B cell (primary cell): ENCODE measurements around the gene NCAM1. TPM values are rescaled to one million over a fixed set of nuclear protein-coding genes. Genes with fewer than 3 reads are reported as not detected.

Experiments used
- ATAC-seq: fragments of 200-7000 bp; cut with Tn5 transposase; one replicate; pipeline ENCODE4 v1.10.0; 2021; ENCODE audit warnings: low read depth, mild to moderate bottlenecking, moderate number of reproducible peaks, moderate library complexity
- CTCF ChIA-PET: fragments of 350-600 bp; sonication (Branson Sonifier 250); formaldehyde crosslinking; loops from one replicate; lab custom pipeline; 2021; ENCODE audit warnings: antibody characterized with exemption, inconsistent platforms; lab: Charles Lee
- POLR2A ChIA-PET: fragments of 350-600 bp; sonication (Branson Sonifier 250); formaldehyde crosslinking; loops from one replicate; lab custom pipeline; 2021; ENCODE audit warnings: antibody characterized with exemption; lab: Charles Lee
- DNase-seq: peaks from one replicate; pipeline ENCODE4 v3.0.0; 2013
- H2AFZ ChIP-seq: 2 replicates; pipeline ENCODE4 v1.6.1; 2012; ENCODE audit warnings: mild to moderate bottlenecking, low read depth, low read length; ENCODE audit not compliant: insufficient read depth, poor library complexity, severe bottlenecking
- H3K27ac ChIP-seq, 2 donors: 1 replicate in 1 of 2; 2 replicates in 1 of 2; pipeline ENCODE4 v1.5.1; 2012 to 2013; ENCODE audit warnings: low read length in 2 of 2, mild to moderate bottlenecking in 2 of 2, moderate library complexity in 1 of 2
- H3K27me3 ChIP-seq, 4 experiments: fragments of 200-600 bp in 1 of 4; sonication (generic) in 1 of 4; replicated peaks in 1 of 4; 1 replicate in 2 of 4; 2 replicates in 2 of 4; pipeline versions ENCODE4 v1.6.1 to v1.7.0; 2013 to 2016; ENCODE audit warnings: low read length in 3 of 4, mild to moderate bottlenecking in 2 of 4, mixed read lengths in 1 of 4, moderate library complexity in 1 of 4; ENCODE audit not compliant: insufficient read depth in 4 of 4, control insufficient read depth in 3 of 4; ENCODE audit errors: control extremely low read depth in 1 of 4
- H3K36me3 ChIP-seq, 2 experiments: replicated peaks in 1 of 2; 1 replicate in 1 of 2; 2 replicates in 1 of 2; pipeline versions ENCODE4 v1.6.1 to v1.7.1; 2013; ENCODE audit warnings: low read length in 1 of 2; ENCODE audit not compliant: insufficient read depth in 2 of 2, control insufficient read depth in 1 of 2; ENCODE audit errors: control extremely low read depth in 1 of 2, extremely low read depth in 1 of 2
- H3K4me1 ChIP-seq, 2 donors: fragments of 200-600 bp in 1 of 2; sonication (generic) in 1 of 2; 1 replicate in 1 of 2; 2 replicates in 1 of 2; pipeline versions ENCODE4 v1.5.1 to v1.6.1; 2013 to 2017; ENCODE audit warnings: low read length in 2 of 2; ENCODE audit not compliant: control insufficient read depth in 2 of 2, insufficient read depth in 2 of 2
- H3K4me2 ChIP-seq: replicated peaks from 2 replicates; pipeline ENCODE3; 2012; ENCODE audit warnings: mild to moderate bottlenecking, low read depth, low read length; ENCODE audit not compliant: poor library complexity, severe bottlenecking
- H3K4me3 ChIP-seq, 5 experiments: fragments of 200-600 bp in 1 of 5; sonication (generic) in 1 of 5; 1 replicate in 3 of 5; 2 replicates in 2 of 5; pipeline versions ENCODE4 v1.5.1 to v1.7.0; 2011 to 2016; ENCODE audit warnings: low read length in 4 of 5, mild to moderate bottlenecking in 4 of 5, low read depth in 2 of 5, control low read depth in 1 of 5, moderate library complexity in 1 of 5; ENCODE audit not compliant: insufficient read depth in 1 of 5; ENCODE audit errors: control extremely low read depth in 1 of 5, extremely low read depth in 1 of 5
- H3K79me2 ChIP-seq: fragments of 200-600 bp; sonication (generic); one replicate; pipeline ENCODE4 v1.6.0; 2016; ENCODE audit warnings: low read length; ENCODE audit not compliant: control insufficient read depth, insufficient read depth
- H3K9ac ChIP-seq: fragments of 200-600 bp; sonication (generic); 2 replicates; pipeline ENCODE4 v1.6.1; 2017; ENCODE audit warnings: mild to moderate bottlenecking, low read length, moderate library complexity
- H3K9me3 ChIP-seq, 3 donors: one replicate each; pipeline versions ENCODE4 v1.6.1 to v1.7.1; 2013; ENCODE audit warnings: low read length in 2 of 3; ENCODE audit not compliant: control insufficient read depth in 2 of 3, insufficient read depth in 1 of 3; ENCODE audit errors: control extremely low read depth in 1 of 3
- H4K20me1 ChIP-seq: 2 replicates; pipeline ENCODE4 v1.6.0; 2012; ENCODE audit warnings: mild to moderate bottlenecking, low read length; ENCODE audit not compliant: insufficient read depth, control insufficient read depth, poor library complexity, severe bottlenecking
- H3K27ac Mint-ChIP-seq: one replicate; pipeline ENCODE4 v1.8.0; 2021; ENCODE audit warnings: mixed read lengths
- H3K27me3 Mint-ChIP-seq: one replicate; pipeline ENCODE4 v1.8.0; 2021; ENCODE audit warnings: mixed read lengths
- H3K4me1 Mint-ChIP-seq: one replicate; pipeline ENCODE4 v1.8.0; 2021; ENCODE audit warnings: mixed read lengths
- H3K4me3 Mint-ChIP-seq: one replicate; pipeline ENCODE4 v1.8.0; 2021; ENCODE audit warnings: mixed read lengths
- H3K9me3 Mint-ChIP-seq: one replicate; pipeline ENCODE4 v1.8.0; 2022; ENCODE audit warnings: mixed read lengths; ENCODE audit not compliant: insufficient read depth
- CTCF ChIP-seq: fragments of 200-600 bp; IDR thresholded peaks from one replicate; pipeline ENCODE4 v1.8.0; 2022; ENCODE audit warnings: antibody characterized with exemption, mild to moderate bottlenecking
- EZH2 ChIP-seq: IDR thresholded peaks from 2 replicates; pipeline ENCODE4 v1.6.1; 2012; ENCODE audit warnings: borderline replicate concordance, low read depth, mild to moderate bottlenecking, moderate library complexity, low read length; ENCODE audit not compliant: insufficient read depth, poor library complexity, severe bottlenecking
- WGBS: methylation state at CpG from one replicate; pipeline ENCODE4 v1.1.5; 2013; ENCODE audit warnings: missing lambda C conversion rate; ENCODE audit not compliant: insufficient coverage; 5-methylcytosine and 5-hydroxymethylcytosine counted together
- intact Hi-C: fragments of 100-400 bp; cut with micrococcal nuclease; formaldehyde crosslinking; loops from one replicate; pipeline ENCODE4 v1.10.0; 2022
- polyA plus RNA-seq: library from polyadenylated mRNA; depleted of rRNA; stranded (reverse); fragments of >200 nt; gene quantifications from 2 replicates; pipeline ENCODE4 v1.2.3, GENCODE V29; 2012
- total RNA-seq, 2 donors: library from RNA; stranded (reverse); fragments of 120-200 nt in 1 of 2; gene quantifications; 1 replicate in 1 of 2; 2 replicates in 1 of 2; pipeline versions ENCODE4 v1.2.3 to v1.2.4, GENCODE V29; 2013 to 2022

The NCAM1 gene
- total and polyA plus RNA-seq, 2 donors (not counting 1 experiment from before 2014, with no cell fraction given) = 0.37 TPM; not detected in 1

GRCh38 chr11:112983887-112984286 lies 22.7 kb downstream of the NCAM1 start:
- no peak overlapping the region for H3K27ac Mint-ChIP-seq
- H3K4me1 Mint-ChIP-seq = no peaks in the 10 kb centered on the region
- H3K36me3 ChIP-seq = no peaks in the 10 kb centered on the region
- CTCF ChIA-PET = no interaction called here
- H3K4me3 Mint-ChIP-seq = no peak overlapping the region
- no peaks in the 10 kb centered on the region for H3K4me1 ChIP-seq
- no peaks in the 10 kb centered on the region for H3K27me3 ChIP-seq
- H2AFZ ChIP-seq = no peak overlapping the region
- no peak overlapping the region for H3K4me3 ChIP-seq
- no peak overlapping the region for H3K9ac ChIP-seq
- H3K9me3 ChIP-seq = peaks cover 0 to under 1% (median 0%) of the 10 kb centered on the region in 3 donors
- intact Hi-C loops = no loop called here
- DNase-seq = no peak
- no peaks in the 10 kb centered on the region for H3K27me3 Mint-ChIP-seq
- H4K20me1 ChIP-seq = no peaks in the 10 kb centered on the region
- no CpG with 5 or more reads among the region's 1 CpG for WGBS
- H3K9me3 Mint-ChIP-seq = peaks cover 5% of the 10 kb centered on the region
- TF ChIP-seq CTCF (no peak), EZH2 (no peak)
- no peak overlapping the region for H3K27ac ChIP-seq
- ATAC-seq = no peak
- no peaks in the 10 kb centered on the region for H3K79me2 ChIP-seq
- POLR2A ChIA-PET = no interaction called here
- no peak overlapping the region for H3K4me2 ChIP-seq

GRCh38 chr11:112989198-112989597 lies 28.0 kb downstream of the NCAM1 start:
- Mint-ChIP-seq H3K4me3 (no peak overlapping the region), H3K9me3 (peaks cover 3% of the 10 kb centered on the region), H3K27ac (no peak overlapping the region), H3K4me1 (no peaks in the 10 kb centered on the region), H3K27me3 (no peaks in the 10 kb centered on the region)
- ATAC-seq (no peak), DNase-seq (no peak)
- ChIA-PET POLR2A (no interaction called here), CTCF (no interaction called here)
- Histone ChIP-seq H3K4me1 (no peaks in the 10 kb centered on the region), H3K9ac (no peak overlapping the region), H3K79me2 (no peaks in the 10 kb centered on the region), H2AFZ (no peak overlapping the region), H3K27me3 (no peaks in the 10 kb centered on the region), H3K36me3 (no peaks in the 10 kb centered on the region), H3K4me3 (no peak overlapping the region), H3K4me2 (no peak overlapping the region), H4K20me1 (no peaks in the 10 kb centered on the region), H3K27ac (no peak overlapping the region), H3K9me3 (peaks cover 0 to 9% (median 9%) of the 10 kb centered on the region in 3 donors)
- intact Hi-C loops = no loop called here
- no CpG with 5 or more reads among the region's 1 CpG for WGBS
- TF ChIP-seq EZH2 = no peak
- TF ChIP-seq CTCF = no peak
